HepG2 (cell line): Measurements from ENCODE around the gene PEX14. TPM values are rescaled to one million over a fixed set of nuclear protein-coding genes. Genes with fewer than 3 reads are reported as not detected.
A peak's percentile ranks its signal among the peaks of the same experiment; 100 is the strongest.

Experiments used
- ATAC-seq: fragments of 200-7000 bp; cut with Tn5 transposase; 3 replicates; pipeline ENCODE4 v1.9.1; 2020; ENCODE audit warnings: mild to moderate bottlenecking, moderate library complexity
- BruUV-seq: library from RNA; stranded (reverse); fragments of 400-500 nt; replicated peaks from 2 replicates; lab custom pipeline; 2021; lab: Mats Ljungman, UMichigan
- CTCF ChIA-PET: fragments of 300-600 bp; formaldehyde crosslinking; extraction: SDS; loops from one replicate; lab custom pipeline; 2021; ENCODE audit warnings: low total read pairs, inconsistent platforms, low intra/inter-chr PET ratio; lab: Yijun Ruan, JAX
- POLR2A ChIA-PET: fragments of 350-600 bp; sonication (Branson Sonifier 250); formaldehyde crosslinking; loops from one replicate; lab custom pipeline; 2020; ENCODE audit warnings: antibody characterized with exemption, inconsistent platforms; lab: Yijun Ruan, JAX
- DNase-seq: peaks from one replicate; pipeline ENCODE4 v3.0.0-alpha.2; 2015; ENCODE audit warnings: low spot score
- FAIRE-seq: peaks from 3 replicates; lab custom pipeline; 2011; peaks lifted over from hg19 to GRCh38; lab: Jason Lieb, UNC
- H2AFZ ChIP-seq: one replicate; pipeline ENCODE4 v1.6.1; 2011; ENCODE audit warnings: low read length, inconsistent platforms
- H3K27ac ChIP-seq: fragments of 300-600 bp; 3 replicates; pipeline ENCODE4 v1.8.0; 2011; ENCODE audit warnings: mixed run types, mild to moderate bottlenecking, mixed read lengths, low read length, inconsistent platforms; ENCODE audit not compliant: insufficient read depth; ENCODE audit errors: extremely low read length
- H3K27me3 ChIP-seq, 2 experiments: fragments of 200-600 bp in 1 of 2; 2 replicates in 1 of 2; 3 replicates in 1 of 2; pipeline versions ENCODE4 v1.6.0 to v1.8.0; 2011; ENCODE audit warnings: low read length in 2 of 2, mild to moderate bottlenecking in 2 of 2, moderate library complexity in 2 of 2, inconsistent platforms in 1 of 2; ENCODE audit not compliant: insufficient read depth in 2 of 2, control insufficient read depth in 1 of 2
- H3K36me3 ChIP-seq, 2 experiments: fragments of 200-600 bp in 1 of 2; replicated peaks in 1 of 2; 2 replicates in 1 of 2; 3 replicates in 1 of 2; pipeline versions ENCODE4 v1.5.1 to v1.8.0; 2011; ENCODE audit warnings: low read length in 2 of 2, inconsistent platforms in 1 of 2; ENCODE audit not compliant: insufficient read depth in 2 of 2, control insufficient read depth in 1 of 2
- H3K4me1 ChIP-seq: 2 replicates; pipeline ENCODE4 v1.5.1; 2012; ENCODE audit warnings: low read length, inconsistent platforms; ENCODE audit not compliant: insufficient read depth
- H3K4me2 ChIP-seq: 2 replicates; pipeline ENCODE4 v1.6.0; 2011; ENCODE audit warnings: low read depth, low read length, inconsistent platforms
- H3K4me3 ChIP-seq, 3 experiments: fragments of 200-600 bp in 1 of 3; sonication (generic), shearing (Covaris generic) in 1 of 3; replicated peaks in 1 of 3; 2 replicates each; pipeline ENCODE4 v1.5.1; 2011 to 2016; ENCODE audit warnings: low read length in 3 of 3, inconsistent platforms in 2 of 3, low read depth in 2 of 3, mild to moderate bottlenecking in 2 of 3, control low read depth in 1 of 3, mixed read lengths in 1 of 3; ENCODE audit not compliant: insufficient read depth in 1 of 3
- H3K79me2 ChIP-seq: one replicate; pipeline ENCODE4 v1.6.1; 2011; ENCODE audit warnings: low read length, inconsistent platforms; ENCODE audit not compliant: insufficient read depth
- H3K9ac ChIP-seq: 2 replicates; pipeline ENCODE4 v1.6.0; 2011; ENCODE audit warnings: mild to moderate bottlenecking, low read depth, low read length, inconsistent platforms; ENCODE audit not compliant: insufficient read depth
- H3K9me3 ChIP-seq: 2 replicates; pipeline ENCODE4 v1.5.1; 2012; ENCODE audit warnings: mild to moderate bottlenecking, low read length
- H4K20me1 ChIP-seq: 2 replicates; pipeline ENCODE4 v1.6.0; 2011; ENCODE audit warnings: inconsistent platforms, mild to moderate bottlenecking, low read length, moderate library complexity; ENCODE audit not compliant: insufficient read depth
- AGO1 ChIP-seq: fragments of 200-400 bp; formaldehyde crosslinking; IDR thresholded peaks from 2 replicates; pipeline ENCODE4 v1.6.1; 2017; ENCODE audit warnings: mild to moderate bottlenecking, low read depth, low read length, moderate library complexity; ENCODE audit not compliant: poor library complexity, severe bottlenecking
- ATF7 ChIP-seq, 2 experiments: fragments of 450-650 bp in 1 of 2; sonication (generic) in 1 of 2; formaldehyde crosslinking in 1 of 2; IDR thresholded peaks; 2 replicates each; pipeline versions ENCODE4 v1.4.0 to v1.6.1; 2016 to 2020; ENCODE audit warnings: antibody characterized with exemption in 1 of 2, mild to moderate bottlenecking in 1 of 2, missing genetic modification reagents in 1 of 2
- GLI4 ChIP-seq: sonication (generic); formaldehyde crosslinking; IDR thresholded peaks from 2 replicates; pipeline ENCODE4 v1.5.1; 2020; ENCODE audit warnings: missing genetic modification reagents, mild to moderate bottlenecking, moderate library complexity, borderline replicate concordance
- NAIF1 ChIP-seq: sonication (generic); formaldehyde crosslinking; IDR thresholded peaks from 2 replicates; pipeline ENCODE4 v1.5.0; 2020; ENCODE audit warnings: mild to moderate bottlenecking, missing genetic modification reagents, borderline replicate concordance
- PAX8 ChIP-seq: sonication (generic); formaldehyde crosslinking; IDR thresholded peaks from 2 replicates; pipeline ENCODE4 v1.8.0; 2022; ENCODE audit warnings: mild to moderate bottlenecking, missing genetic modification reagents, borderline replicate concordance
- TAF1 ChIP-seq: sonication (generic); formaldehyde crosslinking; IDR thresholded peaks from 2 replicates; pipeline ENCODE4 v1.4.0; 2020; ENCODE audit warnings: missing genetic modification reagents
- ZEB1 ChIP-seq: IDR thresholded peaks from 2 replicates; pipeline ENCODE4 v1.6.1; 2012; ENCODE audit warnings: mild to moderate bottlenecking, low read depth, inconsistent platforms; ENCODE audit not compliant: insufficient replicate concordance
- ZFP90 ChIP-seq: sonication (generic); formaldehyde crosslinking; IDR thresholded peaks from 2 replicates; pipeline ENCODE4 v1.8.0; 2022; ENCODE audit warnings: missing genetic modification reagents, mild to moderate bottlenecking, inconsistent platforms, borderline replicate concordance
- ZFY ChIP-seq: sonication (generic); formaldehyde crosslinking; IDR thresholded peaks from 2 replicates; pipeline ENCODE4 v1.4.0; 2020; ENCODE audit warnings: missing genetic modification reagents
- ZNF335 ChIP-seq: sonication (generic); formaldehyde crosslinking; IDR thresholded peaks from 2 replicates; pipeline ENCODE4 v1.4.0; 2020; ENCODE audit warnings: missing genetic modification reagents
- ZNF556 ChIP-seq: sonication (generic); formaldehyde crosslinking; IDR thresholded peaks from 2 replicates; pipeline ENCODE4 v1.4.0; 2020; ENCODE audit warnings: mild to moderate bottlenecking, missing genetic modification reagents, borderline replicate concordance
- ZNF644 ChIP-seq: IDR thresholded peaks from 2 replicates; pipeline ENCODE4 v1.6.1; 2016; ENCODE audit warnings: low read depth
- ZNF746 ChIP-seq: sonication (generic); formaldehyde crosslinking; IDR thresholded peaks from 2 replicates; pipeline ENCODE4 v1.8.0; 2022; ENCODE audit warnings: mild to moderate bottlenecking, missing genetic modification reagents
- ZNF766 ChIP-seq: sonication (generic); formaldehyde crosslinking; IDR thresholded peaks from 2 replicates; pipeline ENCODE4 v1.5.0; 2020; ENCODE audit warnings: missing genetic modification reagents, borderline replicate concordance
- WGBS: methylation state at CpG from one replicate; pipeline ENCODE4 v1.1.6; 2017; ENCODE audit warnings: low lambda C conversion rate; 5-methylcytosine and 5-hydroxymethylcytosine counted together
- in situ Hi-C: cut with HindIII; loops from 2 replicates; pipeline ENCODE4 v1.10.0; 2017; ENCODE audit warnings: low pct_unique_long_range_greater_than_20kb; ENCODE audit not compliant: extremely low pct_ligation_motif_present
- intact Hi-C: fragments of 100-400 bp; cut with micrococcal nuclease; formaldehyde crosslinking; loops from one replicate; pipeline ENCODE4 v1.10.0; 2022; ENCODE audit not compliant: unreplicated experiment
- polyA plus RNA-seq, 8 experiments: library from polyadenylated mRNA; depleted of rRNA in 3 of 8; stranded (reverse) in 7 of 8; unstranded in 1 of 8; fragments of >200 nt; fragmentation: Illumina TruSeq in 4 of 8; extraction: Trizol in 4 of 8; gene quantifications; 2 replicates each; pipeline versions ENCODE4 v1.2.1 to v1.2.3, GENCODE V29; 2011 to 2016; ENCODE audit warnings: low read depth in 4 of 8, missing spikeins in 1 of 8, mixed read lengths in 1 of 8; ENCODE audit not compliant: insufficient read depth in 1 of 8
- total RNA-seq, 5 experiments: library from RNA; depleted of rRNA; stranded (reverse); fragments of >200 nt; fragmentation: Illumina TruSeq; extraction: Trizol; gene quantifications; 2 replicates each; pipeline ENCODE4 v1.2.3, GENCODE V29; 2016; ENCODE audit warnings: low read depth in 1 of 5
- TF ChIP-seq, protein P1 (sequence below): sonication (generic); formaldehyde crosslinking; conservative IDR thresholded peaks from 2 replicates; pipeline ENCODE4 v1.5.0; 2020; ENCODE audit warnings: missing genetic modification reagents
- TF ChIP-seq, protein P2 (sequence below): sonication (generic); formaldehyde crosslinking; IDR thresholded peaks from 2 replicates; pipeline ENCODE4 v1.5.1; 2020; ENCODE audit warnings: mild to moderate bottlenecking, missing genetic modification reagents, moderate library complexity
- TF ChIP-seq, protein P3 (sequence below), 2 experiments: fragments of 450-650 bp in 1 of 2; sonication (generic) in 1 of 2; formaldehyde crosslinking; IDR thresholded peaks; 2 replicates each; pipeline versions ENCODE4 v1.5.0 to v1.8.0; 2020 to 2022; ENCODE audit warnings: mild to moderate bottlenecking in 1 of 2, missing genetic modification reagents in 1 of 2

The PEX14 gene
- total and polyA plus RNA-seq, 2 of the 13 experiments (the other 11 are each of a cell fraction or from before 2014, with no cell fraction given), result 6.5 to 9.9 TPM

DNA sequence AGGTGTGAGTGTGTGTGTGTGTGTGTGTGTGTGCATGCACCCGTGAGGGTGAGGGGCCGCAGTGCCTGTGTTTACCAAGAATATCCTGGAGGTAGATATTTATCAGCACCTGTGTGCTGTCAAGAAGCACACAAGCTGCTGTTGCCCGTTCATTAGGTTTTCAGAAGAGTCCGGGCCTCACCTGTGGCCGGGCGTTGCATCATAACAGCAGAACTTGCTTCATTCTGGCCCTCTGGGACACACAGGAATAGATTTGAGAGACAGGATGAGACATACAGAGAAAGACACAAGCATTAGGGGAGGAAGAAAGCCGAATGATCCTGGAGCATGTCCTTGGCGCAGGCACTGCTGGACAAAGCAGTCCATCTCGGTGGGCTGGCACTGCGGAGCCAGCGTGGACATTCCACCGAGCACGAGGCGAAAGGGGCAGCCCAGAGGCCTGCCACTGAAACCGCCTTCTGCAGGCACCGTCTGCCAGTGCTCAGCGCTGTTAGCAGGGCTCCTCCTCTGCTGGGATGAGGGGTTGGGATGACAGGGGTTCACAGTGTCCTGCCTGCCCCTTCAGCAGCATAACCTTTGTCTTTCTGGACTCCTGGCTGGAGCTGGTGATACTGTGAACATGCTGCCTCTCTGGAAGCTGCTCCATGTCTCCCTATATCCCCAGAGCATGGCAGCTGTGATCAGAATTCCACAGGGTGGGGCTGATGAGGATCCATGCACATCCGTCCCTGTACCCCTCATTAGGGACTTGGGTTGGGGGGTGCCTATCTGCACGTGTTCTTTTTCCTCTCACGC is 81.1 kb downstream of the PEX14 start:
- Histone ChIP-seq H4K20me1 (no peaks in the 10 kb centered on the region), H3K4me1 (peaks cover 29% of the 10 kb centered on the region), H3K4me2 (peak overlapping the region; percentile 70), H3K4me3 (peak overlapping the region in 2 of 3 experiments; percentile 3 to 38; a peak in 3 of 6 replicates), H3K36me3 (no peaks in the 10 kb centered on the region), H3K9ac (peak overlapping the region; percentile 40; the same call in 1 of the 2 replicates), H2AFZ (no peak overlapping the region), H3K27me3 (no peaks in the 10 kb centered on the region), H3K79me2 (no peaks in the 10 kb centered on the region), H3K27ac (peak overlapping the region; percentile 46), H3K9me3 (no peaks in the 10 kb centered on the region)
- CTCF ChIA-PET, result no interaction called here
- 19% methylated on average over 16 of the region's 20 CpGs for WGBS
- intact Hi-C loops (no loop called here), in situ Hi-C loops (no loop called here)
- FAIRE-seq (peak; percentile 68), DNase-seq (peak; percentile 44), ATAC-seq (peak; percentile 91)
- BruUV-seq, result TSS peak; percentile 68
- POLR2A ChIA-PET, result interaction anchor here (0.8 to 1.5 kb wide), 5 partner anchors 30 to 130 kb away, joined by 3 to 6 read pairs (median 3); no protein-coding TSS in a partner anchor
- TF ChIP-seq ZFP90, result no peak
- no peak for TF ChIP-seq ZNF766 (CRISPR knock-in tag)
- TF ChIP-seq GLI4 (CRISPR knock-in tag), result no peak
- TF ChIP-seq, protein P1, sequence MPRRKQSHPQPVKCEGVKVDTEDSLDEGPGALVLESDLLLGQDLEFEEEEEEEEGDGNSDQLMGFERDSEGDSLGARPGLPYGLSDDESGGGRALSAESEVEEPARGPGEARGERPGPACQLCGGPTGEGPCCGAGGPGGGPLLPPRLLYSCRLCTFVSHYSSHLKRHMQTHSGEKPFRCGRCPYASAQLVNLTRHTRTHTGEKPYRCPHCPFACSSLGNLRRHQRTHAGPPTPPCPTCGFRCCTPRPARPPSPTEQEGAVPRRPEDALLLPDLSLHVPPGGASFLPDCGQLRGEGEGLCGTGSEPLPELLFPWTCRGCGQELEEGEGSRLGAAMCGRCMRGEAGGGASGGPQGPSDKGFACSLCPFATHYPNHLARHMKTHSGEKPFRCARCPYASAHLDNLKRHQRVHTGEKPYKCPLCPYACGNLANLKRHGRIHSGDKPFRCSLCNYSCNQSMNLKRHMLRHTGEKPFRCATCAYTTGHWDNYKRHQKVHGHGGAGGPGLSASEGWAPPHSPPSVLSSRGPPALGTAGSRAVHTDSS (CRISPR knock-in tag), result no peak
- no peak for TF ChIP-seq ZNF644 (CRISPR knock-in tag)
- no peak for TF ChIP-seq TAF1 (CRISPR knock-in tag)
- 0 out of 2 replicates have a peak, but pooled peaks have one; percentile 20 for TF ChIP-seq ATF7 (IDR thresholded peaks at IDR 0.05)
- no peak for TF ChIP-seq ATF7 (CRISPR knock-in tag; IDR thresholded peaks at IDR 0.05)
- TF ChIP-seq, protein P2, sequence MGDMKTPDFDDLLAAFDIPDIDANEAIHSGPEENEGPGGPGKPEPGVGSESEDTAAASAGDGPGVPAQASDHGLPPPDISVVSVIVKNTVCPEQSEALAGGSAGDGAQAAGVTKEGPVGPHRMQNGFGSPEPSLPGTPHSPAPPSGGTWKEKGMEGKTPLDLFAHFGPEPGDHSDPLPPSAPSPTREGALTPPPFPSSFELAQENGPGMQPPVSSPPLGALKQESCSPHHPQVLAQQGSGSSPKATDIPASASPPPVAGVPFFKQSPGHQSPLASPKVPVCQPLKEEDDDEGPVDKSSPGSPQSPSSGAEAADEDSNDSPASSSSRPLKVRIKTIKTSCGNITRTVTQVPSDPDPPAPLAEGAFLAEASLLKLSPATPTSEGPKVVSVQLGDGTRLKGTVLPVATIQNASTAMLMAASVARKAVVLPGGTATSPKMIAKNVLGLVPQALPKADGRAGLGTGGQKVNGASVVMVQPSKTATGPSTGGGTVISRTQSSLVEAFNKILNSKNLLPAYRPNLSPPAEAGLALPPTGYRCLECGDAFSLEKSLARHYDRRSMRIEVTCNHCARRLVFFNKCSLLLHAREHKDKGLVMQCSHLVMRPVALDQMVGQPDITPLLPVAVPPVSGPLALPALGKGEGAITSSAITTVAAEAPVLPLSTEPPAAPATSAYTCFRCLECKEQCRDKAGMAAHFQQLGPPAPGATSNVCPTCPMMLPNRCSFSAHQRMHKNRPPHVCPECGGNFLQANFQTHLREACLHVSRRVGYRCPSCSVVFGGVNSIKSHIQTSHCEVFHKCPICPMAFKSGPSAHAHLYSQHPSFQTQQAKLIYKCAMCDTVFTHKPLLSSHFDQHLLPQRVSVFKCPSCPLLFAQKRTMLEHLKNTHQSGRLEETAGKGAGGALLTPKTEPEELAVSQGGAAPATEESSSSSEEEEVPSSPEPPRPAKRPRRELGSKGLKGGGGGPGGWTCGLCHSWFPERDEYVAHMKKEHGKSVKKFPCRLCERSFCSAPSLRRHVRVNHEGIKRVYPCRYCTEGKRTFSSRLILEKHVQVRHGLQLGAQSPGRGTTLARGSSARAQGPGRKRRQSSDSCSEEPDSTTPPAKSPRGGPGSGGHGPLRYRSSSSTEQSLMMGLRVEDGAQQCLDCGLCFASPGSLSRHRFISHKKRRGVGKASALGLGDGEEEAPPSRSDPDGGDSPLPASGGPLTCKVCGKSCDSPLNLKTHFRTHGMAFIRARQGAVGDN, result peak; percentile 81
- no peak for TF ChIP-seq ZNF746 (CRISPR knock-in tag)
- TF ChIP-seq, protein P3, sequence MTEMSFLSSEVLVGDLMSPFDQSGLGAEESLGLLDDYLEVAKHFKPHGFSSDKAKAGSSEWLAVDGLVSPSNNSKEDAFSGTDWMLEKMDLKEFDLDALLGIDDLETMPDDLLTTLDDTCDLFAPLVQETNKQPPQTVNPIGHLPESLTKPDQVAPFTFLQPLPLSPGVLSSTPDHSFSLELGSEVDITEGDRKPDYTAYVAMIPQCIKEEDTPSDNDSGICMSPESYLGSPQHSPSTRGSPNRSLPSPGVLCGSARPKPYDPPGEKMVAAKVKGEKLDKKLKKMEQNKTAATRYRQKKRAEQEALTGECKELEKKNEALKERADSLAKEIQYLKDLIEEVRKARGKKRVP (CRISPR knock-in tag; IDR thresholded peaks at IDR 0.05), result peak; percentile 30 to 97; a peak in 2 of 4 replicates
- TF ChIP-seq NAIF1, result no peak
- no peak for TF ChIP-seq AGO1
- TF ChIP-seq ZNF556 (CRISPR knock-in tag), result no peak
- TF ChIP-seq ZEB1, result peak; percentile 68
- peak; percentile 47 for TF ChIP-seq ZFY (CRISPR knock-in tag)
- TF ChIP-seq ZNF335 (CRISPR knock-in tag), result no peak
- TF ChIP-seq PAX8, result no peak
